HG03442 (cell line): ENCODE results near the gene SOX13.

Source experiments
- ATAC-seq: cut with Tn5 transposase; IDR thresholded peaks from one replicate; pipeline ENCODE4 v1.9.1; 2021; ENCODE audit warnings: mild to moderate bottlenecking, moderate library complexity; ENCODE audit not compliant: unreplicated experiment

The SOX13 gene

GRCh38 chr1:204149635-204150565 is 77.0 kb downstream of the SOX13 start:
- no peak for ATAC-seq

- no peak for ATAC-seq
Observed at GRCh38 chr1:204150702-204151551, 78.0 kb downstream of the SOX13 start.

GRCh38 chr1:204151552-204152309 is 78.8 kb downstream of the SOX13 start, which contains the start of gene ETNK2:
TSS of gene ETNK2 (minus strand) at chr1:204152044. CDS start at chr1:204151852, 192 bp downstream.
- ATAC-seq, result no peak

- no peak for ATAC-seq
Observed at GRCh38 chr1:204152310-204153044, 79.6 kb downstream of the SOX13 start.

GRCh38 chr1:204153667-204154066 is 80.8 kb downstream of the SOX13 start:
- ATAC-seq, result no peak

GRCh38 chr1:204154568-204155255 is 81.8 kb downstream of the SOX13 start:
- ATAC-seq, result no peak

- no peak for ATAC-seq
Observed at GRCh38 chr1:204155881-204156280, 83.0 kb downstream of the SOX13 start.

- ATAC-seq, result no peak
Observed at GRCh38 chr1:204157962-204158361, 85.0 kb downstream of the SOX13 start.

GRCh38 chr1:204161609-204162493 is 88.9 kb downstream of the SOX13 start:
- ATAC-seq, result no peak

- ATAC-seq, result no peak
Observed at GRCh38 chr1:204162494-204163074, 89.7 kb downstream of the SOX13 start.

GRCh38 chr1:204166219-204166618 is 93.3 kb downstream of the SOX13 start, which contains the start of gene REN:
TSS of gene REN (minus strand) at chr1:204166337. CDS start at chr1:204166293, 44 bp downstream.
- ATAC-seq, result no peak

- ATAC-seq, result no peak
Observed at GRCh38 chr1:204167730-204168129, 94.8 kb downstream of the SOX13 start.

GRCh38 chr1:204169858-204170257 is 96.9 kb downstream of the SOX13 start:
- ATAC-seq, result no peak

- no peak for ATAC-seq
Observed at GRCh38 chr1:204170494-204171155, 97.7 kb downstream of the SOX13 start.

- no peak for ATAC-seq
Observed at GRCh38 chr1:204171751-204172178, 98.8 kb downstream of the SOX13 start.

GRCh38 chr1:204172404-204173029 is 99.6 kb downstream of the SOX13 start:
- ATAC-seq, result no peak

- ATAC-seq, result no peak
Observed at GRCh38 chr1:204174958-204175357, 102.0 kb downstream of the SOX13 start.
